HEK293 (cell line): ENCODE measurements around the gene PKIG.

Experiments used
- CTCF ChIA-PET: fragments of 350-600 bp; formaldehyde crosslinking; extraction: SDS; loops from one replicate; lab custom pipeline; 2021; ENCODE audit warnings: antibody characterized with exemption; lab: Yijun Ruan, JAX
- POLR2A ChIA-PET: fragments of 300-600 bp; formaldehyde crosslinking; extraction: SDS; loops from one replicate; lab custom pipeline; 2020; ENCODE audit warnings: antibody characterized with exemption, inconsistent platforms; lab: Yijun Ruan, JAX
- H3K27ac ChIP-seq: fragments of 200-500 bp; sonication (Bioruptor generic); 2 replicates; pipeline ENCODE4 v1.5.1; 2014; ENCODE audit warnings: low read depth, low read length, control low read depth, inconsistent platforms; ENCODE audit errors: extremely low read depth
- H3K36me3 ChIP-seq, 2 experiments: fragments of 200-500 bp in 1 of 2; sonication (Bioruptor generic) in 1 of 2; 1 replicate in 1 of 2; 2 replicates in 1 of 2; pipeline ENCODE4 v1.5.1; 2014 to 2017; ENCODE audit warnings: inconsistent platforms in 2 of 2, low read length in 2 of 2; ENCODE audit not compliant: control insufficient read depth in 2 of 2, insufficient read depth in 1 of 2
- H3K4me1 ChIP-seq: fragments of 200-500 bp; sonication (Bioruptor generic); 2 replicates; pipeline ENCODE4 v1.5.1; 2014; ENCODE audit warnings: mild to moderate bottlenecking, low read length, inconsistent platforms; ENCODE audit not compliant: control insufficient read depth, insufficient read depth
- H3K4me3 ChIP-seq: 2 replicates; pipeline ENCODE4 v1.5.1; 2011; ENCODE audit warnings: low read depth, mild to moderate bottlenecking, control low read depth, low read length, moderate library complexity
- H3K9me3 ChIP-seq: fragments of 200-500 bp; sonication (Bioruptor generic); 2 replicates; pipeline ENCODE4 v1.5.1; 2014; ENCODE audit warnings: low read depth, low read length, inconsistent platforms; ENCODE audit not compliant: control insufficient read depth, insufficient read depth
- BCL6B ChIP-seq: fragments of 450-650 bp; formaldehyde crosslinking; IDR thresholded peaks from 2 replicates; pipeline ENCODE4 v1.5.1; 2017; ENCODE audit warnings: missing biosample characterization, missing genetic modification characterization
- GFI1B ChIP-seq: fragments of 450-650 bp; formaldehyde crosslinking; IDR thresholded peaks from 2 replicates; pipeline ENCODE4 v1.5.1; 2016; ENCODE audit warnings: missing biosample characterization, missing genetic modification characterization
- KLF16 ChIP-seq: fragments of 450-650 bp; formaldehyde crosslinking; IDR thresholded peaks from 2 replicates; pipeline ENCODE4 v1.5.1; 2017; ENCODE audit warnings: missing biosample characterization, missing genetic modification characterization
- MYNN ChIP-seq: fragments of 450-650 bp; formaldehyde crosslinking; IDR thresholded peaks from 2 replicates; pipeline ENCODE4 v1.5.1; 2016; ENCODE audit warnings: missing biosample characterization, missing genetic modification characterization, borderline replicate concordance
- REPIN1 ChIP-seq: fragments of 450-650 bp; formaldehyde crosslinking; IDR thresholded peaks from 2 replicates; pipeline ENCODE4 v1.5.1; 2017; ENCODE audit warnings: missing biosample characterization, missing genetic modification characterization, low read depth
- SCRT1 ChIP-seq: fragments of 450-650 bp; formaldehyde crosslinking; IDR thresholded peaks from 2 replicates; pipeline ENCODE4 v1.5.1; 2016; ENCODE audit warnings: missing biosample characterization, missing genetic modification characterization, borderline replicate concordance
- ZBTB11 ChIP-seq: fragments of 450-650 bp; formaldehyde crosslinking; conservative IDR thresholded peaks from 2 replicates; pipeline ENCODE4 v1.5.1; 2016; ENCODE audit warnings: low read depth, missing biosample characterization, missing genetic modification characterization
- ZBTB21 ChIP-seq: fragments of 450-650 bp; formaldehyde crosslinking; IDR thresholded peaks from 2 replicates; pipeline ENCODE4 v1.5.1; 2017; ENCODE audit warnings: missing biosample characterization, missing genetic modification characterization
- ZBTB26 ChIP-seq: fragments of 450-650 bp; formaldehyde crosslinking; optimal IDR thresholded peaks from 2 replicates; pipeline ENCODE3; 2016; ENCODE audit warnings: missing biosample characterization, mild to moderate bottlenecking, missing genetic modification characterization
- ZFP69B ChIP-seq: fragments of 450-650 bp; formaldehyde crosslinking; IDR thresholded peaks from 2 replicates; pipeline ENCODE4 v1.5.1; 2016; ENCODE audit warnings: missing biosample characterization, missing genetic modification characterization
- ZNF133 ChIP-seq: fragments of 450-650 bp; formaldehyde crosslinking; IDR thresholded peaks from 2 replicates; pipeline ENCODE4 v1.5.1; 2016; ENCODE audit warnings: missing biosample characterization, missing genetic modification characterization
- ZNF138 ChIP-seq: fragments of 450-650 bp; formaldehyde crosslinking; IDR thresholded peaks from 2 replicates; pipeline ENCODE4 v1.5.1; 2016; ENCODE audit warnings: missing biosample characterization, missing genetic modification characterization, borderline replicate concordance
- ZNF140 ChIP-seq: fragments of 450-650 bp; formaldehyde crosslinking; IDR thresholded peaks from 2 replicates; pipeline ENCODE4 v1.5.1; 2016; ENCODE audit warnings: missing biosample characterization, missing genetic modification characterization
- ZNF501 ChIP-seq: fragments of 450-650 bp; formaldehyde crosslinking; IDR thresholded peaks from 2 replicates; pipeline ENCODE4 v1.5.1; 2016; ENCODE audit warnings: missing biosample characterization, missing genetic modification characterization
- ZNF561 ChIP-seq: fragments of 450-650 bp; IDR thresholded peaks from 2 replicates; pipeline ENCODE4 v1.5.1; 2018; ENCODE audit warnings: missing biosample characterization, missing genetic modification characterization, borderline replicate concordance
- ZNF600 ChIP-seq: fragments of 450-650 bp; formaldehyde crosslinking; IDR thresholded peaks from 2 replicates; pipeline ENCODE4 v1.5.1; 2016; ENCODE audit warnings: missing biosample characterization, missing genetic modification characterization
- ZNF747 ChIP-seq: fragments of 450-650 bp; formaldehyde crosslinking; IDR thresholded peaks from 2 replicates; pipeline ENCODE4 v1.5.1; 2016; ENCODE audit warnings: missing biosample characterization, missing genetic modification characterization
- ZNF791 ChIP-seq: fragments of 450-650 bp; formaldehyde crosslinking; IDR thresholded peaks from 2 replicates; pipeline ENCODE4 v1.5.1; 2016; ENCODE audit warnings: missing biosample characterization, missing genetic modification characterization
- TF ChIP-seq, protein P1 (sequence below): fragments of 450-650 bp; formaldehyde crosslinking; IDR thresholded peaks from 2 replicates; pipeline ENCODE4 v1.5.1; 2016; ENCODE audit warnings: missing biosample characterization, missing genetic modification characterization, low read depth
- TF ChIP-seq, protein P2 (sequence below): fragments of 450-650 bp; formaldehyde crosslinking; IDR thresholded peaks from 2 replicates; pipeline ENCODE4 v1.5.1; 2016; ENCODE audit warnings: missing biosample characterization, missing genetic modification characterization
- TF ChIP-seq, protein P3 (sequence below): fragments of 450-650 bp; formaldehyde crosslinking; IDR thresholded peaks from 2 replicates; pipeline ENCODE4 v1.5.1; 2016; ENCODE audit warnings: missing biosample characterization, missing genetic modification characterization

The PKIG gene

GRCh38 chr20:44624743-44625271 lies 42.4 kb downstream of the PKIG start:
- ChIA-PET CTCF (no interaction called here), POLR2A (no interaction called here)
- H3K4me1 ChIP-seq, result no peaks in the 10 kb centered on the region
- H3K9me3 ChIP-seq, result no peaks in the 10 kb centered on the region
- H3K4me3 ChIP-seq, result no peak overlapping the region
- peaks cover 0 to 66% of the 10 kb centered on the region in 2 experiments; a peak in 2 of 3 replicates for H3K36me3 ChIP-seq
- no peak overlapping the region for H3K27ac ChIP-seq
- no peak for TF ChIP-seq ZNF140 (tag by site-specific recombination)
- no peak for TF ChIP-seq ZFP69B (tag by site-specific recombination)
- TF ChIP-seq, protein P1, sequence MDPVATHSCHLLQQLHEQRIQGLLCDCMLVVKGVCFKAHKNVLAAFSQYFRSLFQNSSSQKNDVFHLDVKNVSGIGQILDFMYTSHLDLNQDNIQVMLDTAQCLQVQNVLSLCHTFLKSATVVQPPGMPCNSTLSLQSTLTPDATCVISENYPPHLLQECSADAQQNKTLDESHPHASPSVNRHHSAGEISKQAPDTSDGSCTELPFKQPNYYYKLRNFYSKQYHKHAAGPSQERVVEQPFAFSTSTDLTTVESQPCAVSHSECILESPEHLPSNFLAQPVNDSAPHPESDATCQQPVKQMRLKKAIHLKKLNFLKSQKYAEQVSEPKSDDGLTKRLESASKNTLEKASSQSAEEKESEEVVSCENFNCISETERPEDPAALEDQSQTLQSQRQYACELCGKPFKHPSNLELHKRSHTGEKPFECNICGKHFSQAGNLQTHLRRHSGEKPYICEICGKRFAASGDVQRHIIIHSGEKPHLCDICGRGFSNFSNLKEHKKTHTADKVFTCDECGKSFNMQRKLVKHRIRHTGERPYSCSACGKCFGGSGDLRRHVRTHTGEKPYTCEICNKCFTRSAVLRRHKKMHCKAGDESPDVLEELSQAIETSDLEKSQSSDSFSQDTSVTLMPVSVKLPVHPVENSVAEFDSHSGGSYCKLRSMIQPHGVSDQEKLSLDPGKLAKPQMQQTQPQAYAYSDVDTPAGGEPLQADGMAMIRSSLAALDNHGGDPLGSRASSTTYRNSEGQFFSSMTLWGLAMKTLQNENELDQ, result no peak
- no peak for TF ChIP-seq ZNF791 (tag by site-specific recombination)
- TF ChIP-seq ZBTB26 (tag by site-specific recombination), result no peak
- TF ChIP-seq, protein P2, sequence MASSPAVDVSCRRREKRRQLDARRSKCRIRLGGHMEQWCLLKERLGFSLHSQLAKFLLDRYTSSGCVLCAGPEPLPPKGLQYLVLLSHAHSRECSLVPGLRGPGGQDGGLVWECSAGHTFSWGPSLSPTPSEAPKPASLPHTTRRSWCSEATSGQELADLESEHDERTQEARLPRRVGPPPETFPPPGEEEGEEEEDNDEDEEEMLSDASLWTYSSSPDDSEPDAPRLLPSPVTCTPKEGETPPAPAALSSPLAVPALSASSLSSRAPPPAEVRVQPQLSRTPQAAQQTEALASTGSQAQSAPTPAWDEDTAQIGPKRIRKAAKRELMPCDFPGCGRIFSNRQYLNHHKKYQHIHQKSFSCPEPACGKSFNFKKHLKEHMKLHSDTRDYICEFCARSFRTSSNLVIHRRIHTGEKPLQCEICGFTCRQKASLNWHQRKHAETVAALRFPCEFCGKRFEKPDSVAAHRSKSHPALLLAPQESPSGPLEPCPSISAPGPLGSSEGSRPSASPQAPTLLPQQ, result no peak
- no peak for TF ChIP-seq ZNF138 (tag by site-specific recombination)
- TF ChIP-seq MYNN (tag by site-specific recombination), result no peak
- no peak for TF ChIP-seq ZNF501 (tag by site-specific recombination)
- no peak for TF ChIP-seq SCRT1 (tag by site-specific recombination)
- TF ChIP-seq KLF16 (tag by site-specific recombination), result no peak
- TF ChIP-seq GFI1B (tag by site-specific recombination), result no peak
- no peak for TF ChIP-seq ZNF561 (tag by site-specific recombination)

- POLR2A ChIA-PET, result no interaction called here
- H3K36me3 ChIP-seq, result peaks cover 0 to 61% of the 10 kb centered on the region in 2 experiments; a peak in 2 of 3 replicates
- no peaks in the 10 kb centered on the region for H3K4me1 ChIP-seq
- H3K9me3 ChIP-seq, result no peaks in the 10 kb centered on the region
- H3K4me3 ChIP-seq, result no peak overlapping the region
- no peak overlapping the region for H3K27ac ChIP-seq
- CTCF ChIA-PET, result no interaction called here
- TF ChIP-seq ZNF600 (no peak), REPIN1 (tag by site-specific recombination) (no peak), ZBTB11 (tag by site-specific recombination) (no peak), ZNF133 (tag by site-specific recombination) (no peak), ZNF747 (no peak), ZBTB21 (no peak), BCL6B (tag by site-specific recombination) (no peak)
- TF ChIP-seq, protein P3, sequence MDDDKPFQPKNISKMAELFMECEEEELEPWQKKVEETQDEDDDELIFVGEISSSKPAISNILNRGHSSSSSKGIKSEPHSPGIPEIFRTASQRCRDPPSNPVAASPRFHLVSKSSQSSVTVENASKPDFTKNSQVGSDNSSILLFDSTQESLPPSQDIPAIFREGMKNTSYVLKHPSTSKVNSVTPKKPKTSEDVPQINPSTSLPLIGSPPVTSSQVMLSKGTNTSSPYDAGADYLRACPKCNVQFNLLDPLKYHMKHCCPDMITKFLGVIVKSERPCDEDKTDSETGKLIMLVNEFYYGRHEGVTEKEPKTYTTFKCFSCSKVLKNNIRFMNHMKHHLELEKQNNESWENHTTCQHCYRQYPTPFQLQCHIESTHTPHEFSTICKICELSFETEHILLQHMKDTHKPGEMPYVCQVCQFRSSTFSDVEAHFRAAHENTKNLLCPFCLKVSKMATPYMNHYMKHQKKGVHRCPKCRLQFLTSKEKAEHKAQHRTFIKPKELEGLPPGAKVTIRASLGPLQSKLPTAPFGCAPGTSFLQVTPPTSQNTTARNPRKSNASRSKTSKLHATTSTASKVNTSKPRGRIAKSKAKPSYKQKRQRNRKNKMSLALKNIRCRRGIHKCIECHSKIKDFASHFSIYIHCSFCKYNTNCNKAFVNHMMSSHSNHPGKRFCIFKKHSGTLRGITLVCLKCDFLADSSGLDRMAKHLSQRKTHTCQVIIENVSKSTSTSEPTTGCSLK (tag by site-specific recombination), result no peak
Measured at GRCh38 chr20:44625361-44625760, 43.0 kb downstream of the PKIG start.
